MM.1S (cell line): ENCODE results near the gene BTN2A1.
A peak's percentile ranks its signal among the peaks of the same experiment; 100 is the strongest.
"Not testable (repeated sequence)": the region's sequence is repeated elsewhere in the genome, so short reads cannot be mapped to it uniquely, and the experiment has no call there.

Experiments
- DNase-seq: peaks from one replicate; pipeline ENCODE4 v3.0.0-alpha.2; 2015
- H2AFZ ChIP-seq: fragments of 300-600 bp; sonication (generic); 2 replicates; pipeline ENCODE4 v1.6.0; 2016; ENCODE audit warnings: antibody characterized with exemption, low read length
- H3F3A ChIP-seq: fragments of 300-600 bp; sonication (generic); 2 replicates; pipeline ENCODE4 v1.6.1; 2016; ENCODE audit warnings: mild to moderate bottlenecking, antibody characterized with exemption, low read length, moderate library complexity, mixed read lengths; ENCODE audit not compliant: insufficient read depth
- H3K27ac ChIP-seq: fragments of 300-600 bp; sonication (generic); 2 replicates; pipeline ENCODE4 v1.5.1; 2016; ENCODE audit warnings: mild to moderate bottlenecking, low read length
- H3K27me3 ChIP-seq: fragments of 300-600 bp; sonication (generic); replicated peaks from 2 replicates; pipeline ENCODE4 v1.6.0; 2016; ENCODE audit warnings: low read length; ENCODE audit not compliant: insufficient read depth
- H3K36me3 ChIP-seq: fragments of 300-600 bp; sonication (generic); replicated peaks from 2 replicates; pipeline ENCODE4 v1.6.1; 2016; ENCODE audit warnings: mild to moderate bottlenecking, low read length, mixed read lengths; ENCODE audit not compliant: insufficient read depth
- H3K4me1 ChIP-seq: fragments of 300-600 bp; sonication (generic); 2 replicates; pipeline ENCODE4 v1.6.1; 2016; ENCODE audit warnings: low read length, mixed read lengths
- H3K4me2 ChIP-seq: fragments of 300-600 bp; sonication (generic); 2 replicates; pipeline ENCODE4 v1.6.0; 2016; ENCODE audit warnings: low read depth, low read length
- H3K4me3 ChIP-seq: fragments of 300-600 bp; sonication (generic); 2 replicates; pipeline ENCODE4 v1.5.1; 2016; ENCODE audit warnings: low read length, mixed read lengths
- H3K79me2 ChIP-seq: fragments of 300-600 bp; sonication (generic); 2 replicates; pipeline ENCODE4 v1.6.1; 2016; ENCODE audit warnings: mixed run types, low read length, mixed read lengths
- H3K9ac ChIP-seq: fragments of 300-600 bp; sonication (generic); 2 replicates; pipeline ENCODE4 v1.6.1; 2016; ENCODE audit warnings: low read length, mixed read lengths
- H3K9me2 ChIP-seq: fragments of 300-600 bp; sonication (generic); replicated peaks from 2 replicates; pipeline ENCODE4 v1.6.1; 2016; ENCODE audit warnings: mild to moderate bottlenecking, low read length, mixed read lengths; ENCODE audit not compliant: insufficient read depth
- H3K9me3 ChIP-seq: fragments of 300-600 bp; sonication (generic); replicated peaks from 2 replicates; pipeline ENCODE4 v1.6.1; 2016; ENCODE audit warnings: mild to moderate bottlenecking, low read length, mixed read lengths; ENCODE audit not compliant: insufficient read depth
- H4K20me1 ChIP-seq: fragments of 300-600 bp; sonication (generic); 2 replicates; pipeline ENCODE4 v1.6.1; 2016; ENCODE audit warnings: mild to moderate bottlenecking, low read length, moderate library complexity, mixed read lengths; ENCODE audit not compliant: insufficient read depth
- EZH2 ChIP-seq: fragments of 300-600 bp; sonication (generic); optimal IDR thresholded peaks from 2 replicates; pipeline ENCODE3; 2017; ENCODE audit warnings: low read depth, mild to moderate bottlenecking, antibody characterized with exemption, low read length, mixed read lengths
- EZH2phosphoT487 ChIP-seq: fragments of 300-600 bp; sonication (generic); IDR thresholded peaks from 2 replicates; pipeline ENCODE4 v1.6.1; 2018; ENCODE audit warnings: antibody characterized with exemption, low read length
- TF ChIP-seq, protein P1 (sequence below): fragments of 300-600 bp; sonication (generic); IDR thresholded peaks from 2 replicates; pipeline ENCODE4 v1.5.1; 2016; ENCODE audit warnings: antibody characterized with exemption, low read length, mixed read lengths

The BTN2A1 gene

DNA sequence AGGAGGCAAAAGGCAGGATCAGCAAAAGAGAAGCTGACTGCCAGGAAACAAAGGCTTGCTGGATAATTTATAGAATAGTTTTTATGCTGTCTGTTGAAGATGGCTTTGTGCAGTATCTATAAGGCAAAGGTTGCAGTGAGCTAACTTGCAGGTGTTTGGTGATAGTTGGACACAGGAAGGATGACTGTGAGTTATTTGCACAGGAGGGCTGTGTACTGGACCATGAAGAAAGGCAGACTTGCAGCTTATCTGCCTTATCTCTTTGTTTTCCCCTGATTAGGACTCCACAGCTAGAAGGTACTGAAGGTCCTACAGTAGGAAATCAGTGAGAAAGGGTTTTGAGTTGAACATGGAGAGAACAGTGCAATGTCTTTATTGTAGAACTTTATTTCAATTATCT lies 44.4 kb downstream of the BTN2A1 start:
- no peaks in the 10 kb centered on the region for H3K79me2 ChIP-seq
- no peak for DNase-seq
- H3K27ac ChIP-seq: no peak overlapping the region
- H3K9me3 ChIP-seq: no peaks in the 10 kb centered on the region
- peaks cover 7% of the 10 kb centered on the region for H3K4me1 ChIP-seq
- peak overlapping the region; percentile 12; the same call in 1 of the 2 replicates for H3K4me2 ChIP-seq
- H3K9me2 ChIP-seq: no peaks in the 10 kb centered on the region
- H2AFZ ChIP-seq: no peak overlapping the region
- no peaks in the 10 kb centered on the region for H4K20me1 ChIP-seq
- no peaks in the 10 kb centered on the region for H3K36me3 ChIP-seq
- H3K9ac ChIP-seq: no peak overlapping the region
- no peaks in the 10 kb centered on the region for H3F3A ChIP-seq
- no peak for TF ChIP-seq EZH2phosphoT487
- no peak for TF ChIP-seq EZH2
- TF ChIP-seq, protein P1, sequence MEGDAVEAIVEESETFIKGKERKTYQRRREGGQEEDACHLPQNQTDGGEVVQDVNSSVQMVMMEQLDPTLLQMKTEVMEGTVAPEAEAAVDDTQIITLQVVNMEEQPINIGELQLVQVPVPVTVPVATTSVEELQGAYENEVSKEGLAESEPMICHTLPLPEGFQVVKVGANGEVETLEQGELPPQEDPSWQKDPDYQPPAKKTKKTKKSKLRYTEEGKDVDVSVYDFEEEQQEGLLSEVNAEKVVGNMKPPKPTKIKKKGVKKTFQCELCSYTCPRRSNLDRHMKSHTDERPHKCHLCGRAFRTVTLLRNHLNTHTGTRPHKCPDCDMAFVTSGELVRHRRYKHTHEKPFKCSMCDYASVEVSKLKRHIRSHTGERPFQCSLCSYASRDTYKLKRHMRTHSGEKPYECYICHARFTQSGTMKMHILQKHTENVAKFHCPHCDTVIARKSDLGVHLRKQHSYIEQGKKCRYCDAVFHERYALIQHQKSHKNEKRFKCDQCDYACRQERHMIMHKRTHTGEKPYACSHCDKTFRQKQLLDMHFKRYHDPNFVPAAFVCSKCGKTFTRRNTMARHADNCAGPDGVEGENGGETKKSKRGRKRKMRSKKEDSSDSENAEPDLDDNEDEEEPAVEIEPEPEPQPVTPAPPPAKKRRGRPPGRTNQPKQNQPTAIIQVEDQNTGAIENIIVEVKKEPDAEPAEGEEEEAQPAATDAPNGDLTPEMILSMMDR: no peak
- no peaks in the 10 kb centered on the region for H3K27me3 ChIP-seq
- H3K4me3 ChIP-seq: no peak overlapping the region

DNA sequence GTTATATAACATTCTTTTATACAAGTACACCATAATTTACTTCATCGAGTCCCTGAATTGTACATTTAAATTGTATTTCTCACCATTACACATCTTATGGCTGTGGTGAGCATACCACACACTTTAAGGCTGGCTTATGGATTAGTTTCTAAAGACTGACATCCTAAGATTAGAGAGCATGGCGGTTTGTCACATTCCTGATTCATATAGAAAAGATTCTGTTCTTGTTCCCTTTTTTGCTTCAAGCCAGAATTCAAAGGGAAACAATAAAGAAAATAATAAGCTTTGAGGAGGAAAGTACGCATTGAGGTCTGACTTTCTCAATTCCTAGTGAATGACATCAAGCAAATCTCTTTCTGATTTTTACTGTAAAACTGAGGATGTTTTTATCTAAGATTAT lies 44.9 kb downstream of the BTN2A1 start:
- H3F3A ChIP-seq: no peaks in the 10 kb centered on the region
- no peaks in the 10 kb centered on the region for H4K20me1 ChIP-seq
- no peak overlapping the region for H2AFZ ChIP-seq
- no peak overlapping the region for H3K4me2 ChIP-seq
- no peak overlapping the region for H3K4me3 ChIP-seq
- no peak overlapping the region for H3K9ac ChIP-seq
- H3K9me3 ChIP-seq: no peaks in the 10 kb centered on the region
- H3K4me1 ChIP-seq: peaks cover 3% of the 10 kb centered on the region
- no peaks in the 10 kb centered on the region for H3K79me2 ChIP-seq
- no peak overlapping the region for H3K27ac ChIP-seq
- no peak for TF ChIP-seq EZH2phosphoT487
- TF ChIP-seq EZH2: no peak
- TF ChIP-seq, protein P1: no peak
- no peaks in the 10 kb centered on the region for H3K9me2 ChIP-seq
- no peaks in the 10 kb centered on the region for H3K27me3 ChIP-seq
- no peaks in the 10 kb centered on the region for H3K36me3 ChIP-seq
- no peak for DNase-seq

DNA sequence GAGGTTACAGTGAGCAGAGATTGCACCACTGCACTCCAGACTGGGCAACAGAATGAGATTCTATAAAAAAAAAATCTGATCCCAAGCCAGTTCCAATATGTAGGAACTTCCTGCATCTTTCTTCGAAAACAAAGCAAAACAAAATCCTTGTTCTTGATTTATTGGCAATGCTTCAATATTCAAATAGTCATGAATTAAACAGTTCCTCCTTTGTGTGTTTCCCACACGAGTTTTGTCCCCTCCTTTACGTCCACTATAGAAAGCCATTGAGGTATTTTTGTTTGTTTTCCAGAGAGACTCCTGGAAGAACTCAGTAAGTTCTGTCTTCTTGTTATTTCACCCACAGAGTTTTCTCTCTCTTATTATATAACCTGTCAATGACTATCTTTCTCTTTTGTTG lies 49.9 kb downstream of the BTN2A1 start:
- Histone ChIP-seq H3K4me2 (no peak overlapping the region), H3K4me1 (no peaks in the 10 kb centered on the region), H4K20me1 (no peaks in the 10 kb centered on the region), H3K36me3 (no peaks in the 10 kb centered on the region), H3K9ac (no peak overlapping the region), H2AFZ (no peak overlapping the region), H3K79me2 (no peaks in the 10 kb centered on the region), H3K9me3 (no peaks in the 10 kb centered on the region), H3K4me3 (no peak overlapping the region), H3K9me2 (no peaks in the 10 kb centered on the region), H3K27ac (no peak overlapping the region), H3K27me3 (no peaks in the 10 kb centered on the region), H3F3A (no peaks in the 10 kb centered on the region)
- TF ChIP-seq, protein P1: no peak
- no peak for TF ChIP-seq EZH2phosphoT487
- no peak for DNase-seq

DNA sequence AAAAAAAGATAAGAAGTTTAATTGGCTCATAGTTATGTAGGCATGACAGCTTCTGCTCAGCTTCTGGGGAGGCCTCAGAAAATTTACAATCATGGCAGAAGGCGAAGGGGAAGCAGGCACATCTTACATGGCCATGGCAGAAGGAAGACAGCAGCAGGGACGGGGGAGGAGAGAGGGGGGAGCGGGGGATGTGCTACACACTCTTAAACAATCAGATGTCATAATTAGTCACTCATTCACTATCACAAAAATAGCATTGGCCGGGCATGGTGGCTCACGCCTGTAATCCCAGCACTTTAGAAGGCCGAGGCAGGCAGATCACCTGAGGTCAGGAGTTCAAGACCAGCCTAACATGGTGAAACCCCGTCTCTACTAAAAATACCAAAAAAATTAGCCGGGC lies 53.3 kb downstream of the BTN2A1 start:
- DNase-seq, H3F3A ChIP-seq, H3K36me3 ChIP-seq, H3K27ac ChIP-seq, H3K4me3 ChIP-seq, H2AFZ ChIP-seq, H3K4me1 ChIP-seq, H3K27me3 ChIP-seq, H3K9ac ChIP-seq, H3K9me2 ChIP-seq, H3K9me3 ChIP-seq, H3K79me2 ChIP-seq, H4K20me1 ChIP-seq, H3K4me2 ChIP-seq: not testable (repeated sequence)
